HFFc6 (cell line): Measurements from ENCODE around the gene ORC1. TPM values are rescaled to one million over a fixed set of nuclear protein-coding genes. Genes with fewer than 3 reads are reported as not detected.

Source experiments
- DNase-seq: peaks from one replicate; pipeline ENCODE4 v3.0.0-alpha.2; 2018
- H3K27ac Mint-ChIP-seq: 2 replicates; pipeline ENCODE4 v1.8.0; 2020; ENCODE audit warnings: mild to moderate bottlenecking, mixed read lengths
- H3K27me3 Mint-ChIP-seq: 2 replicates; pipeline ENCODE4 v1.8.0; 2021; ENCODE audit warnings: mild to moderate bottlenecking, moderate library complexity, mixed read lengths; ENCODE audit not compliant: insufficient read depth
- H3K36me3 Mint-ChIP-seq: 2 replicates; pipeline ENCODE4 v1.8.0; 2021; ENCODE audit warnings: low read depth, mixed read lengths
- H3K4me1 Mint-ChIP-seq: 2 replicates; pipeline ENCODE4 v1.8.0; 2020; ENCODE audit warnings: low read depth, mixed read lengths
- H3K4me3 Mint-ChIP-seq: 2 replicates; pipeline ENCODE4 v1.8.0; 2020; ENCODE audit warnings: mild to moderate bottlenecking, moderate library complexity, mixed read lengths
- H3K9me3 Mint-ChIP-seq: 2 replicates; pipeline ENCODE4 v1.8.0; 2020; ENCODE audit warnings: mild to moderate bottlenecking, mixed read lengths
- total RNA-seq, 6 experiments: library from RNA; stranded (reverse); fragmentation: NEBNext Ultra II Directional; extraction: Animal tissue kit (Norgen Biotek cat#: 25700); gene quantifications; 2 replicates in 1 of 6; 3 replicates in 5 of 6; pipeline ENCODE4 v1.2.3, GENCODE V29; 2021
- TF ChIP-seq, protein P1 (sequence below): fragments of 200-600 bp; sonication (generic); IDR thresholded peaks from 2 replicates; pipeline ENCODE4 v1.5.0; 2021; ENCODE audit warnings: antibody characterized with exemption, mild to moderate bottlenecking

The ORC1 gene
- total RNA-seq, 6 experiments from 2014 or later, result 3.1 to 8.3 (median 6.7) TPM

GRCh38 chr1:52345252-52345651 is 59.0 kb downstream of the ORC1 start:
- no peaks in the 10 kb centered on the region for H3K9me3 Mint-ChIP-seq
- DNase-seq, result no peak
- no peaks in the 10 kb centered on the region for H3K36me3 Mint-ChIP-seq
- H3K4me3 Mint-ChIP-seq, result no peak overlapping the region
- no peak overlapping the region for H3K27ac Mint-ChIP-seq
- 0 out of 2 replicates have a peak, but pooled peaks cover under 1% of the 10 kb centered on the region for H3K4me1 Mint-ChIP-seq
- H3K27me3 Mint-ChIP-seq, result no peaks in the 10 kb centered on the region; the same call in 1 of the 2 replicates
- TF ChIP-seq, protein P1, sequence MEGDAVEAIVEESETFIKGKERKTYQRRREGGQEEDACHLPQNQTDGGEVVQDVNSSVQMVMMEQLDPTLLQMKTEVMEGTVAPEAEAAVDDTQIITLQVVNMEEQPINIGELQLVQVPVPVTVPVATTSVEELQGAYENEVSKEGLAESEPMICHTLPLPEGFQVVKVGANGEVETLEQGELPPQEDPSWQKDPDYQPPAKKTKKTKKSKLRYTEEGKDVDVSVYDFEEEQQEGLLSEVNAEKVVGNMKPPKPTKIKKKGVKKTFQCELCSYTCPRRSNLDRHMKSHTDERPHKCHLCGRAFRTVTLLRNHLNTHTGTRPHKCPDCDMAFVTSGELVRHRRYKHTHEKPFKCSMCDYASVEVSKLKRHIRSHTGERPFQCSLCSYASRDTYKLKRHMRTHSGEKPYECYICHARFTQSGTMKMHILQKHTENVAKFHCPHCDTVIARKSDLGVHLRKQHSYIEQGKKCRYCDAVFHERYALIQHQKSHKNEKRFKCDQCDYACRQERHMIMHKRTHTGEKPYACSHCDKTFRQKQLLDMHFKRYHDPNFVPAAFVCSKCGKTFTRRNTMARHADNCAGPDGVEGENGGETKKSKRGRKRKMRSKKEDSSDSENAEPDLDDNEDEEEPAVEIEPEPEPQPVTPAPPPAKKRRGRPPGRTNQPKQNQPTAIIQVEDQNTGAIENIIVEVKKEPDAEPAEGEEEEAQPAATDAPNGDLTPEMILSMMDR, result no peak

DNA sequence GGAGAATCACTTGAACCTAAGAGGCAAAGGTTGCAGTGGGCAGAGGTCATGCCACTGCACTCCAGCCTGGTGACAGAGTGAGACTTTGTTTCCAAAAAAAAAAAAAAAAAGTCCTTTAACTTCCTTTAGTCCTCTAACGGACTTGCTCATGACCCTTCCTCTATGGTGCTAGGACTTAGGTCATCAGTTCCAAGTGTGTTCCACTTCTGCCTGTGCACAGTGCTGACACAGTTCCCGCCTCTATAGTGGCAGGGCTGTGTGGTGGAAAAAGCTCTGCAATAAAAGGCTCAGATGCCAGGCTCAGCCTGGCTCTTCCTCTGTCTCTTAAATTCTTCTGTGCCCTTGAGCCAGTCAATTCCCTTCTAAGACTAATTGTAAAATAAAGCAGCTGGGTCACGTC is 60.2 kb downstream of the ORC1 start:
- no peaks in the 10 kb centered on the region for H3K4me1 Mint-ChIP-seq
- H3K27me3 Mint-ChIP-seq, result no peaks in the 10 kb centered on the region; the same call in 1 of the 2 replicates
- H3K36me3 Mint-ChIP-seq, result no peaks in the 10 kb centered on the region
- no peak for DNase-seq
- H3K9me3 Mint-ChIP-seq, result no peaks in the 10 kb centered on the region
- TF ChIP-seq, protein P1, result no peak
- H3K4me3 Mint-ChIP-seq, result no peak overlapping the region
- no peak overlapping the region for H3K27ac Mint-ChIP-seq

GRCh38 chr1:52341655-52342260 is 62.5 kb downstream of the ORC1 start:
- TF ChIP-seq, protein P1, result no peak
- Mint-ChIP-seq H3K27ac (no peak overlapping the region), H3K27me3 (no peaks in the 10 kb centered on the region; the same call in none of the 2 replicates), H3K36me3 (no peaks in the 10 kb centered on the region), H3K9me3 (no peaks in the 10 kb centered on the region), H3K4me3 (no peak overlapping the region), H3K4me1 (no peaks in the 10 kb centered on the region)
- no peak for DNase-seq

GRCh38 chr1:52337439-52337838 is 66.8 kb downstream of the ORC1 start:
- Mint-ChIP-seq H3K4me1 (no peaks in the 10 kb centered on the region), H3K4me3 (no peak overlapping the region), H3K27ac (no peak overlapping the region), H3K27me3 (no peaks in the 10 kb centered on the region; the same call in 1 of the 2 replicates), H3K9me3 (no peaks in the 10 kb centered on the region), H3K36me3 (peaks cover 5% of the 10 kb centered on the region; the same call in 1 of the 2 replicates)
- TF ChIP-seq, protein P1, result no peak
- no peak for DNase-seq

- Mint-ChIP-seq H3K27ac (no peak overlapping the region), H3K36me3 (peaks cover 5% of the 10 kb centered on the region; the same call in 1 of the 2 replicates), H3K27me3 (no peaks in the 10 kb centered on the region; the same call in 1 of the 2 replicates), H3K4me1 (no peaks in the 10 kb centered on the region), H3K4me3 (no peak overlapping the region), H3K9me3 (no peaks in the 10 kb centered on the region)
- TF ChIP-seq, protein P1, result no peak
- DNase-seq, result no peak
Observed at GRCh38 chr1:52334906-52335528, 69.2 kb downstream of the ORC1 start.
